HepG2 (cell line): ENCODE measurements around the gene GAREM1. TPM values are rescaled to one million over a fixed set of nuclear protein-coding genes. Genes with fewer than 3 reads are reported as not detected.

Experiments
- ATAC-seq: fragments of 200-7000 bp; cut with Tn5 transposase; 3 replicates; pipeline ENCODE4 v1.9.1; 2020; ENCODE audit warnings: mild to moderate bottlenecking, moderate library complexity
- BruUV-seq: library from RNA; stranded (reverse); fragments of 400-500 nt; replicated peaks from 2 replicates; lab custom pipeline; 2021; lab: Mats Ljungman, UMichigan
- CTCF ChIA-PET: fragments of 300-600 bp; formaldehyde crosslinking; extraction: SDS; loops from one replicate; lab custom pipeline; 2021; ENCODE audit warnings: low total read pairs, inconsistent platforms, low intra/inter-chr PET ratio; lab: Yijun Ruan, JAX
- POLR2A ChIA-PET: fragments of 350-600 bp; sonication (Branson Sonifier 250); formaldehyde crosslinking; loops from one replicate; lab custom pipeline; 2020; ENCODE audit warnings: antibody characterized with exemption, inconsistent platforms; lab: Yijun Ruan, JAX
- DNase-seq: peaks from one replicate; pipeline ENCODE4 v3.0.0-alpha.2; 2015; ENCODE audit warnings: low spot score
- FAIRE-seq: peaks from 3 replicates; lab custom pipeline; 2011; peaks lifted over from hg19 to GRCh38; lab: Jason Lieb, UNC
- H2AFZ ChIP-seq: one replicate; pipeline ENCODE4 v1.6.1; 2011; ENCODE audit warnings: low read length, inconsistent platforms
- H3K27ac ChIP-seq: fragments of 300-600 bp; 3 replicates; pipeline ENCODE4 v1.8.0; 2011; ENCODE audit warnings: mixed run types, mild to moderate bottlenecking, mixed read lengths, low read length, inconsistent platforms; ENCODE audit not compliant: insufficient read depth; ENCODE audit errors: extremely low read length
- H3K27me3 ChIP-seq, 2 experiments: fragments of 200-600 bp in 1 of 2; 2 replicates in 1 of 2; 3 replicates in 1 of 2; pipeline versions ENCODE4 v1.6.0 to v1.8.0; 2011; ENCODE audit warnings: low read length in 2 of 2, mild to moderate bottlenecking in 2 of 2, moderate library complexity in 2 of 2, inconsistent platforms in 1 of 2; ENCODE audit not compliant: insufficient read depth in 2 of 2, control insufficient read depth in 1 of 2
- H3K36me3 ChIP-seq, 2 experiments: fragments of 200-600 bp in 1 of 2; replicated peaks in 1 of 2; 2 replicates in 1 of 2; 3 replicates in 1 of 2; pipeline versions ENCODE4 v1.5.1 to v1.8.0; 2011; ENCODE audit warnings: low read length in 2 of 2, inconsistent platforms in 1 of 2; ENCODE audit not compliant: insufficient read depth in 2 of 2, control insufficient read depth in 1 of 2
- H3K4me1 ChIP-seq: 2 replicates; pipeline ENCODE4 v1.5.1; 2012; ENCODE audit warnings: low read length, inconsistent platforms; ENCODE audit not compliant: insufficient read depth
- H3K4me2 ChIP-seq: 2 replicates; pipeline ENCODE4 v1.6.0; 2011; ENCODE audit warnings: low read depth, low read length, inconsistent platforms
- H3K4me3 ChIP-seq, 3 experiments: fragments of 200-600 bp in 1 of 3; sonication (generic), shearing (Covaris generic) in 1 of 3; replicated peaks in 1 of 3; 2 replicates each; pipeline ENCODE4 v1.5.1; 2011 to 2016; ENCODE audit warnings: low read length in 3 of 3, inconsistent platforms in 2 of 3, low read depth in 2 of 3, mild to moderate bottlenecking in 2 of 3, control low read depth in 1 of 3, mixed read lengths in 1 of 3; ENCODE audit not compliant: insufficient read depth in 1 of 3
- H3K79me2 ChIP-seq: one replicate; pipeline ENCODE4 v1.6.1; 2011; ENCODE audit warnings: low read length, inconsistent platforms; ENCODE audit not compliant: insufficient read depth
- H3K9ac ChIP-seq: 2 replicates; pipeline ENCODE4 v1.6.0; 2011; ENCODE audit warnings: mild to moderate bottlenecking, low read depth, low read length, inconsistent platforms; ENCODE audit not compliant: insufficient read depth
- H3K9me3 ChIP-seq: 2 replicates; pipeline ENCODE4 v1.5.1; 2012; ENCODE audit warnings: mild to moderate bottlenecking, low read length
- H4K20me1 ChIP-seq: 2 replicates; pipeline ENCODE4 v1.6.0; 2011; ENCODE audit warnings: inconsistent platforms, mild to moderate bottlenecking, low read length, moderate library complexity; ENCODE audit not compliant: insufficient read depth
- ARID4A ChIP-seq: sonication (generic); formaldehyde crosslinking; IDR thresholded peaks from 2 replicates; pipeline ENCODE4 v1.5.0; 2020; ENCODE audit warnings: mild to moderate bottlenecking, missing genetic modification reagents, borderline replicate concordance
- MED1 ChIP-seq: sonication (generic); formaldehyde crosslinking; IDR thresholded peaks from 2 replicates; pipeline ENCODE4 v1.4.0; 2020; ENCODE audit warnings: missing genetic modification reagents
- RNF2 ChIP-seq: fragments of 450-650 bp; conservative IDR thresholded peaks from 2 replicates; pipeline ENCODE4 v1.6.1; 2016; ENCODE audit warnings: low read depth
- SATB2 ChIP-seq: sonication (generic); formaldehyde crosslinking; IDR thresholded peaks from 2 replicates; pipeline ENCODE4 v1.5.0; 2020; ENCODE audit warnings: missing genetic modification reagents
- TFAP4 ChIP-seq: sonication (generic); IDR thresholded peaks from 2 replicates; pipeline ENCODE4 v1.6.1; 2016; ENCODE audit warnings: low read depth, borderline replicate concordance
- ZFP36L2 ChIP-seq: sonication (generic); formaldehyde crosslinking; IDR thresholded peaks from 2 replicates; pipeline ENCODE4 v1.4.0; 2020; ENCODE audit warnings: missing genetic modification reagents
- ZGPAT ChIP-seq: IDR thresholded peaks from 2 replicates; pipeline ENCODE4 v1.6.1; 2016; ENCODE audit warnings: mild to moderate bottlenecking
- ZNF441 ChIP-seq: sonication (generic); formaldehyde crosslinking; IDR thresholded peaks from 2 replicates; pipeline ENCODE4 v1.7.0; 2021; ENCODE audit warnings: missing genetic modification reagents, borderline replicate concordance
- ZNF512 ChIP-seq: sonication (generic); formaldehyde crosslinking; IDR thresholded peaks from 2 replicates; pipeline ENCODE4 v1.4.0; 2020; ENCODE audit warnings: mild to moderate bottlenecking, missing genetic modification reagents
- ZNF747 ChIP-seq: sonication (generic); formaldehyde crosslinking; IDR thresholded peaks from 2 replicates; pipeline ENCODE4 v1.8.1; 2023; ENCODE audit warnings: missing genetic modification reagents, mild to moderate bottlenecking, borderline replicate concordance
- WGBS: methylation state at CpG from one replicate; pipeline ENCODE4 v1.1.6; 2017; ENCODE audit warnings: low lambda C conversion rate; 5-methylcytosine and 5-hydroxymethylcytosine counted together
- in situ Hi-C: cut with HindIII; loops from 2 replicates; pipeline ENCODE4 v1.10.0; 2017; ENCODE audit warnings: low pct_unique_long_range_greater_than_20kb; ENCODE audit not compliant: extremely low pct_ligation_motif_present
- intact Hi-C: fragments of 100-400 bp; cut with micrococcal nuclease; formaldehyde crosslinking; loops from one replicate; pipeline ENCODE4 v1.10.0; 2022; ENCODE audit not compliant: unreplicated experiment
- polyA plus RNA-seq, 8 experiments: library from polyadenylated mRNA; depleted of rRNA in 3 of 8; stranded (reverse) in 7 of 8; unstranded in 1 of 8; fragments of >200 nt; fragmentation: Illumina TruSeq in 4 of 8; extraction: Trizol in 4 of 8; gene quantifications; 2 replicates each; pipeline versions ENCODE4 v1.2.1 to v1.2.3, GENCODE V29; 2011 to 2016; ENCODE audit warnings: low read depth in 4 of 8, missing spikeins in 1 of 8, mixed read lengths in 1 of 8; ENCODE audit not compliant: insufficient read depth in 1 of 8
- total RNA-seq, 5 experiments: library from RNA; depleted of rRNA; stranded (reverse); fragments of >200 nt; fragmentation: Illumina TruSeq; extraction: Trizol; gene quantifications; 2 replicates each; pipeline ENCODE4 v1.2.3, GENCODE V29; 2016; ENCODE audit warnings: low read depth in 1 of 5
- TF ChIP-seq, protein P1 (sequence below): sonication (generic); formaldehyde crosslinking; conservative IDR thresholded peaks from 2 replicates; pipeline ENCODE4 v1.4.0; 2020; ENCODE audit warnings: missing genetic modification reagents

Gene GAREM1
- total and polyA plus RNA-seq, 2 of the 13 experiments (the other 11 are each of a cell fraction or from before 2014, with no cell fraction given): 2.5 to 2.9 TPM

DNA sequence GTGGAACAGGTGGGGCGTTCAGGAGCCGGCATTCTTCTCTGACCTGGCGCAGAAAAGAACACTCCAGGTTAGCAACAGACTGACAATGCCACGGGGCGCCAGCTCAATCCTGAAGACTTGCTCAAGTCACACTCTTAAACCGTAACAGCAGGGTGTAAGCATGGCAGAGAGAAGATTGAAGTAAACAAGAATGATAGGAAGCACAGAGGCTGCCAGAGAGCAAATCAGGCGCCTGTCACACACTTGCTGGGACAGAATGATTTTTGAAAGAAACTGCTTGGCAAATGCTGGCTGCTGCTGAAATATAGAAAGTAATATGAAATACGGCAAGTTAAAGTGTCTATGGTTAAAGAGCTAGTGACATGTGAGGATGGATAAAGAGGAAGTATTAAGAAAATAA lies 200.3 kb downstream of the GAREM1 start:
- 96% methylated on average over 8 of the region's 8 CpGs for WGBS
- no peaks in the 10 kb centered on the region for H3K27me3 ChIP-seq
- H3K36me3 ChIP-seq: peaks cover 0 to 5% of the 10 kb centered on the region in 2 experiments; a peak in 4 of 5 replicates
- no TSS peak for BruUV-seq
- POLR2A ChIA-PET: no interaction called here
- FAIRE-seq: no peak
- H3K4me3 ChIP-seq: no peak overlapping the region
- no peak overlapping the region for H2AFZ ChIP-seq
- H3K4me1 ChIP-seq: no peaks in the 10 kb centered on the region
- no peak overlapping the region for H3K27ac ChIP-seq
- H3K9me3 ChIP-seq: no peaks in the 10 kb centered on the region
- no peak overlapping the region for H3K4me2 ChIP-seq
- H4K20me1 ChIP-seq: no peaks in the 10 kb centered on the region
- CTCF ChIA-PET: interaction anchor here (0.6 to 3.7 kb wide), 3 partner anchors 19 to 1281 kb away, joined by 3 to 76 read pairs (median 4); no protein-coding TSS in a partner anchor
- intact Hi-C loops: no loop called here
- DNase-seq: no peak
- H3K79me2 ChIP-seq: no peaks in the 10 kb centered on the region
- no peak overlapping the region for H3K9ac ChIP-seq
- TF ChIP-seq SATB2 (CRISPR knock-in tag) (no peak), ZNF512 (no peak), ZFP36L2 (CRISPR knock-in tag) (no peak), ARID4A (CRISPR knock-in tag) (no peak), TFAP4 (no peak), MED1 (no peak), ZGPAT (CRISPR knock-in tag) (no peak), ZNF441 (CRISPR knock-in tag) (no peak), ZNF747 (CRISPR knock-in tag) (no peak), RNF2 (no peak)
- TF ChIP-seq, protein P1, sequence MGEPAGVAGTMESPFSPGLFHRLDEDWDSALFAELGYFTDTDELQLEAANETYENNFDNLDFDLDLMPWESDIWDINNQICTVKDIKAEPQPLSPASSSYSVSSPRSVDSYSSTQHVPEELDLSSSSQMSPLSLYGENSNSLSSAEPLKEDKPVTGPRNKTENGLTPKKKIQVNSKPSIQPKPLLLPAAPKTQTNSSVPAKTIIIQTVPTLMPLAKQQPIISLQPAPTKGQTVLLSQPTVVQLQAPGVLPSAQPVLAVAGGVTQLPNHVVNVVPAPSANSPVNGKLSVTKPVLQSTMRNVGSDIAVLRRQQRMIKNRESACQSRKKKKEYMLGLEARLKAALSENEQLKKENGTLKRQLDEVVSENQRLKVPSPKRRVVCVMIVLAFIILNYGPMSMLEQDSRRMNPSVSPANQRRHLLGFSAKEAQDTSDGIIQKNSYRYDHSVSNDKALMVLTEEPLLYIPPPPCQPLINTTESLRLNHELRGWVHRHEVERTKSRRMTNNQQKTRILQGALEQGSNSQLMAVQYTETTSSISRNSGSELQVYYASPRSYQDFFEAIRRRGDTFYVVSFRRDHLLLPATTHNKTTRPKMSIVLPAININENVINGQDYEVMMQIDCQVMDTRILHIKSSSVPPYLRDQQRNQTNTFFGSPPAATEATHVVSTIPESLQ (CRISPR knock-in tag): no peak
- TF ChIP-seq, all 625 proteins: peak for 0
- in situ Hi-C loops: loop anchor here (5.0 kb wide), 1 partner anchor 282 kb away; no protein-coding TSS in a partner anchor
- ATAC-seq: no peak
